Mesodermal cell (in vitro differentiated cells): Measurements from ENCODE around the gene PAQR3. TPM values are rescaled to one million over a fixed set of nuclear protein-coding genes. Genes with fewer than 3 reads are reported as not detected.

Experiments
- H3K27ac ChIP-seq: 2 replicates; pipeline ENCODE4 v1.7.0; 2013; ENCODE audit warnings: mild to moderate bottlenecking, low read depth, low read length, moderate library complexity; ENCODE audit not compliant: severe bottlenecking
- H3K36me3 ChIP-seq: 2 replicates; pipeline ENCODE4 v1.7.1; 2013; ENCODE audit warnings: mild to moderate bottlenecking, low read length, moderate library complexity; ENCODE audit not compliant: control insufficient read depth, insufficient read depth
- H3K4me1 ChIP-seq: one replicate; pipeline ENCODE4 v1.7.1; 2013; ENCODE audit warnings: mild to moderate bottlenecking, low read length; ENCODE audit not compliant: insufficient read depth, control insufficient read depth, poor library complexity, severe bottlenecking
- H3K4me3 ChIP-seq: 2 replicates; pipeline ENCODE4 v1.7.0; 2013; ENCODE audit warnings: low read length, control low read depth, mild to moderate bottlenecking; ENCODE audit not compliant: insufficient read depth, poor library complexity, severe bottlenecking; ENCODE audit errors: extremely low read depth
- H3K9me3 ChIP-seq: 2 replicates; pipeline ENCODE4 v1.7.1; 2013; ENCODE audit warnings: mild to moderate bottlenecking, low read length, moderate library complexity; ENCODE audit not compliant: control insufficient read depth
- WGBS, 2 experiments: methylation state at CpG; one replicate each; pipeline ENCODE4 v1.1.5; 2013; ENCODE audit warnings: missing lambda C conversion rate in 2 of 2; ENCODE audit not compliant: insufficient coverage in 2 of 2; 5-methylcytosine and 5-hydroxymethylcytosine counted together
- polyA plus RNA-seq, 2 experiments: library from polyadenylated mRNA; stranded (reverse); fragments of 50-300 nt; gene quantifications; one replicate each; pipeline ENCODE4 v1.2.3, GENCODE V29; 2013

PAQR3 gene, protein sequence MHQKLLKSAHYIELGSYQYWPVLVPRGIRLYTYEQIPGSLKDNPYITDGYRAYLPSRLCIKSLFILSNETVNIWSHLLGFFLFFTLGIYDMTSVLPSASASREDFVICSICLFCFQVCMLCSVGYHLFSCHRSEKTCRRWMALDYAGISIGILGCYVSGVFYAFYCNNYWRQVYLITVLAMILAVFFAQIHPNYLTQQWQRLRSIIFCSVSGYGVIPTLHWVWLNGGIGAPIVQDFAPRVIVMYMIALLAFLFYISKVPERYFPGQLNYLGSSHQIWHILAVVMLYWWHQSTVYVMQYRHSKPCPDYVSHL
- 36.0 TPM for polyA plus RNA-seq (2013, experiment 1 of 2)
- polyA plus RNA-seq (2013, experiment 2 of 2) = 37.1 TPM

GRCh38 chr4:78938868-78939666 lies at the start of gene PAQR3:
Gene PAQR3, minus strand, starts transcription at chr4:78939438. Its CDS starts 214 bp downstream, at chr4:78939224.
- Histone ChIP-seq H3K4me3 (peak within 1 kb of the TSS; percentile 74), H3K9me3 (no peaks in the 10 kb centered on the region), H3K36me3 (peaks cover 5% of the 10 kb centered on the region), H3K27ac (peak within 1 kb of the TSS; percentile 41), H3K4me1 (no peaks in the 10 kb centered on the region)
- 0% methylated on average over 57 to 62 of the region's 77 CpGs for WGBS, 2 experiments

DNA sequence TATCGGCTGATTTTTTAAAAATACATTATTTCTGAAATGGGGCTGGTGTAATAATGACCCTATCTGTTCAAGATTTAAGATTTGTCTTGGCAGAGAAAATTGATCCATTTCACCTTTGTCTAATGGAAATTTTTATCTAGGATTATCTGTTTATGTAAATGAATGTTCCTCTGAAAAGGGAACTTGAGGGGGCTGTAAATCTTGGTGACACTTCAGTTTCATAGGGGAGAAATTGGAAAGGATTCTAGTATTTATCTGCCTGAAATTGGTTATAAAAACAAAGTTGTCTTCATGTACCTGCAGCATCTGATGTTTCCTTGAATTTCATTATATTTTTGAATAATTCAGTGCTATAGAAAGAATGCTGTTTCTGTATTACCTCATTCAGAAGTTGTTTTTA lies 48.4 kb upstream of the PAQR3 start:
- no peak overlapping the region for H3K4me3 ChIP-seq
- H3K9me3 ChIP-seq = no peaks in the 10 kb centered on the region
- no peaks in the 10 kb centered on the region for H3K36me3 ChIP-seq
- no peak overlapping the region for H3K27ac ChIP-seq
- WGBS, 2 experiments = 100% methylated on average over 1 of the region's 1 CpG; no CpG with 5 or more reads in 1 of the 2 experiments
- H3K4me1 ChIP-seq = no peaks in the 10 kb centered on the region

DNA sequence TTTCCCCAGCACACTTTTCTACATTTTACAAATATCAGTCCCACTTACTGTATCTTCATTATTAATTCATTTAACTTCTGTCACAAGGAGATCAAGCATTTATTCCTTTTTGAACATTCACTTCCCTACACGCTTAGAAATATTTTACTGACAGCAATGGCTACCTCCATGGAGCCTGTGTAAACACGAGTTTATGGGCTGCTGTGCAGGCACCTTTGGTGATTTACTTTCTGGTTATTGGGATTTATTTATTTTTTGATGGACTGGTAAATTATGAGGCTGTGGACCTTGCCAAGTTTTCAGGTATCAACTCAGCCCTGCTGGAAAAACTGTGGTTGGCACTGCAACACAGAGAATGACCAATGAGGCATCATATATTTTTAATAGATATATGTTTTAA lies 45.4 kb upstream of the PAQR3 start:
- no peak overlapping the region for H3K4me3 ChIP-seq
- no peaks in the 10 kb centered on the region for H3K36me3 ChIP-seq
- 86 to 88% methylated on average over 1 of the region's 2 CpGs for WGBS, 2 experiments
- H3K4me1 ChIP-seq = no peaks in the 10 kb centered on the region
- no peaks in the 10 kb centered on the region for H3K9me3 ChIP-seq
- H3K27ac ChIP-seq = no peak overlapping the region

DNA sequence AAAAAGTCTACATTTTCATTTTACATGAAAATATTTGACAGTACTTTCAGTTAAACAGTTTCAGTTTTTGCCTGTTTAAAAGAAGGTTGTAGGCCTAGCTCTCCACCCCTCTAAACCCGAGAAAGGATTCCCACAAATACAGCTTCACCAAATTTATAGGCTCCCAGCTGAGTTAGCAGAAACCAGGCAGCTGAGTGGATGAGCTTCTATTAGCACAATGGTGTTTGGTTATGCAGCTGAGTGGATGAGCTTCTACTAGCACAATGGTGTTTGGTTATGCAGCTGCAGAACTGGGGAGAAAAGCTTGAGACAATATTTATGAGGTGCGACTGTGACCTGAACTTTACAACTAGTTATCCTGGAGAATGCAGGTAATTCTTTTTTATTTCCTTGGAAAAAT lies 36.6 kb upstream of the PAQR3 start:
- no peaks in the 10 kb centered on the region for H3K36me3 ChIP-seq
- WGBS, 2 experiments = 80 to 86% methylated on average over 1 of the region's 2 CpGs
- H3K27ac ChIP-seq = no peak overlapping the region
- no peaks in the 10 kb centered on the region for H3K4me1 ChIP-seq
- H3K4me3 ChIP-seq = no peak overlapping the region
- no peaks in the 10 kb centered on the region for H3K9me3 ChIP-seq

- no CpG with 5 or more reads among the region's 1 CpG for WGBS, 2 experiments
These were observed 32.5 kb upstream of the PAQR3 start for GRCh38 chr4:78971776-78972175.

DNA sequence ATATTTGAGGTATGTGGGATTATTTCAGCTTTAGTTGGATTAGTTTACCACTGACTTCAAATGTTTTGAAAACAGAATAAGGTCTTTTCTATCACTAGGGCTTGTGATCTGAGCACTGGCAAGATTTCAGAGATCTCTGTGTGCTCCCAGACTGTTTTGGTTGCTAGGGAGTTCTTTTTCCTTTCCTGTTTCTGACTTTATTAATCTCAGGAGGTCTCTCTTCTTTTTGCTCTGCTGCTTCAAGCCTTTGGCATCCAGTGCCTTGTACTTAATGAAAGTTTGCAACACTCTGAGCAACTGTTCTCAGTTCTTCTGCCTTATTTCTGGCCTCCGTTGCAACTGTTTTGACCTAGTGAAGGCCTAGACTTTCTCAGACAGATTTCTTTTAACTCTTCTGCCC lies 32.1 kb upstream of the PAQR3 start:
- H3K4me3 ChIP-seq = no peak overlapping the region
- 88 to 100% methylated on average over 1 of the region's 1 CpG for WGBS, 2 experiments
- no peaks in the 10 kb centered on the region for H3K9me3 ChIP-seq
- H3K4me1 ChIP-seq = no peaks in the 10 kb centered on the region
- H3K27ac ChIP-seq = no peak overlapping the region
- no peaks in the 10 kb centered on the region for H3K36me3 ChIP-seq

More at GRCh38 chr4:78971776-78972175, 32.5 kb upstream of the PAQR3 start:
- H3K27ac ChIP-seq = no peak overlapping the region
- H3K4me1 ChIP-seq = no peaks in the 10 kb centered on the region
- no peaks in the 10 kb centered on the region for H3K9me3 ChIP-seq
- H3K4me3 ChIP-seq = no peak overlapping the region
- H3K36me3 ChIP-seq = no peaks in the 10 kb centered on the region

GRCh38 chr4:78962597-78963115 lies 23.4 kb upstream of the PAQR3 start:
- no peak overlapping the region for H3K4me3 ChIP-seq
- WGBS, 2 experiments = 92% methylated on average over 2 of the region's 2 CpGs; no CpG with 5 or more reads in 1 of the 2 experiments
- no peaks in the 10 kb centered on the region for H3K36me3 ChIP-seq
- H3K4me1 ChIP-seq = no peaks in the 10 kb centered on the region
- H3K9me3 ChIP-seq = no peaks in the 10 kb centered on the region
- H3K27ac ChIP-seq = no peak overlapping the region

DNA sequence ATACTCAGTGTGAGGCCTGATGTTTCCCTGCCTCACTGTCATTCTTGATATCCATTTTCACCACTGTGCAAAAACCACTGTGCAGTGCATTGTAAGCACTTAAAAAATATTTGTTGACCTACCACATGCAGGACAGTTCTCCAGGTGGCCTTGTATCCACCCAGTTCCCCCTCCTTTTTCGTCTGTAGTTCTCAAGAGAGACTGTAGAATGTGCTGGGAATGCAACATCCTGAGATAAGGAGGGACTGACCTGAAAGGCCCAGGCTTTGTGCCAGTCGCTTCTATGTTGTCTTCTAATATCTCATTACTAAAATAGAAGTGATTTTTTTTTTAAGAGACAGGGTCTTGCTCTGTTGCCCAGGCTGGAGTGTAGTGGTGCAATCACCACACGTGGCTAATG lies 21.7 kb upstream of the PAQR3 start:
- Histone ChIP-seq H3K4me3 (no peak overlapping the region), H3K27ac (no peak overlapping the region), H3K36me3 (no peaks in the 10 kb centered on the region), H3K4me1 (no peaks in the 10 kb centered on the region), H3K9me3 (no peaks in the 10 kb centered on the region)
- 86 to 100% methylated on average over 1 of the region's 3 CpGs for WGBS, 2 experiments

DNA sequence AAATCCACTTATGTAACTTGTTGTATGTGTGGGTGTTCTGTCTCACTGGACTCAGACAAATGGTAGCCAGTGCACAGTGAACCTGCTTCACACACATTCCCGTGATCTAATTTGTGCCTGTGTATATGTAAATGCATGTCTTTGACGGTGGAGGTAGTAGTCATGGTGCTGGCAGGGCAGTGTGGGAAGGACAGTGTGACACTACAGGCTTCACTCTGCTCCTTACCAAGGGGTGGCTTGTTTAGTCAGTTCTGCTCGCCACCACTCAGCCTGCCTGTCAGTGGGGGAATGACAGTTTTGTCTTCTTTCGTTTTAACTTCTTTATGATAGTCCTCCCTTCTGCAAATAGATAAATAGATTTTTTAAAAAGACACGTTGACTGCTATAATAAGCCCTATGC lies 17.7 kb upstream of the PAQR3 start:
- H3K4me1 ChIP-seq = no peaks in the 10 kb centered on the region
- H3K36me3 ChIP-seq = no peaks in the 10 kb centered on the region
- WGBS, 2 experiments = 71 to 80% methylated on average over 1 to 2 of the region's 5 CpGs
- no peak overlapping the region for H3K4me3 ChIP-seq
- no peak overlapping the region for H3K27ac ChIP-seq
- no peaks in the 10 kb centered on the region for H3K9me3 ChIP-seq

- 36 to 51% methylated on average over 7 to 8 of the region's 11 CpGs for WGBS, 2 experiments
- Histone ChIP-seq H3K27ac (no peak overlapping the region), H3K4me1 (no peaks in the 10 kb centered on the region), H3K4me3 (no peak overlapping the region), H3K36me3 (no peaks in the 10 kb centered on the region), H3K9me3 (no peaks in the 10 kb centered on the region)
These were observed 14.8 kb upstream of the PAQR3 start for GRCh38 chr4:78953769-78954666.
